ENCODE measurements around the gene GNE. TPM values are rescaled to one million over a fixed set of nuclear protein-coding genes. Genes with fewer than 3 reads are reported as not detected.
"Not testable (repeated sequence)": the region's sequence is repeated elsewhere in the genome, so short reads cannot be mapped to it uniquely, and the experiment has no call there.

The GNE gene
- polyA plus RNA-seq, 1 donor (not counting 4 experiments of a cell fraction or from before 2014, with no cell fraction given) = 10.1 TPM

DNA sequence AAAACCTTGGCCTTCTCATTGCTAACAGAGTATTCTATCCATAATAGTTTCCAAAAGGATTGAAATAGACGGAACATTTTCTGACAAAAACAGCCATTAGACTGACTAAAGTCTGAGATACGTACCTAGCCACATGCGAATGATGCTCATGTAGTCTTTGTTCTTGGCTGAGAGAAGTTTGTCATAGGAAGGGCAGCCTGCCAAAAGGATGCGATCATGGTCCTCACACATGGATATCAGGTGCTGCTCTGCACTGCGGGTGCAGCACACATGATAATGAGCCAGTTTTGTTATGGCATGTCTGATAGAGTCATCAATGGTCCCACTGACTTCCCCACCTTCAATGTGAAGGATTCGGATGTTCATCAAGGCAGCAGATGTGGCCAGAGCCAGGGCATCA is 12.3 kb downstream of the GNE start:
- no peak overlapping the region for H3K4me3 ChIP-seq (ENCODE audit: control insufficient read depth in 2 of 3, extremely low read depth in 1 of 3, insufficient read depth in 2 of 3, low read depth in 1 of 3, low read length in 3 of 3)
- no peak overlapping the region for H3K9ac ChIP-seq (ENCODE audit: control insufficient read depth, extremely low read depth, insufficient read depth, low read length)
- H2AFZ ChIP-seq (ENCODE audit: control insufficient read depth, low read length) = no peak overlapping the region
- peaks cover 5% of the 10 kb centered on the region for H3K79me2 ChIP-seq (ENCODE audit: control insufficient read depth, insufficient read depth, low read length)
- H3K4me1 ChIP-seq (ENCODE audit: control insufficient read depth, extremely low read depth, insufficient read depth, low read length) = no peaks in the 10 kb centered on the region
- no peaks in the 10 kb centered on the region for H3K9me3 ChIP-seq (ENCODE audit: control insufficient read depth, low read depth, low read length)
- no peaks in the 10 kb centered on the region for H4K20me1 ChIP-seq (ENCODE audit: control insufficient read depth, extremely low read depth, insufficient read depth, low read length)
- FAIRE-seq = no peak
- no peaks in the 10 kb centered on the region for H3K27me3 ChIP-seq (ENCODE audit: control insufficient read depth, extremely low read depth, insufficient read depth, low read length)
- H3K4me2 ChIP-seq (ENCODE audit: control insufficient read depth, extremely low read depth, insufficient read depth, low read depth, low read length) = no peak overlapping the region
- H3K36me3 ChIP-seq (ENCODE audit: control insufficient read depth in 2 of 2, extremely low read depth in 1 of 2, insufficient read depth in 2 of 2, low read length in 2 of 2) = peaks cover 7 to 8% of the 10 kb centered on the region in 2 experiments
- no peak for TF ChIP-seq EZH2 (IDR thresholded peaks at IDR 0.05; ENCODE audit: low read length)
- TF ChIP-seq, protein P1, sequence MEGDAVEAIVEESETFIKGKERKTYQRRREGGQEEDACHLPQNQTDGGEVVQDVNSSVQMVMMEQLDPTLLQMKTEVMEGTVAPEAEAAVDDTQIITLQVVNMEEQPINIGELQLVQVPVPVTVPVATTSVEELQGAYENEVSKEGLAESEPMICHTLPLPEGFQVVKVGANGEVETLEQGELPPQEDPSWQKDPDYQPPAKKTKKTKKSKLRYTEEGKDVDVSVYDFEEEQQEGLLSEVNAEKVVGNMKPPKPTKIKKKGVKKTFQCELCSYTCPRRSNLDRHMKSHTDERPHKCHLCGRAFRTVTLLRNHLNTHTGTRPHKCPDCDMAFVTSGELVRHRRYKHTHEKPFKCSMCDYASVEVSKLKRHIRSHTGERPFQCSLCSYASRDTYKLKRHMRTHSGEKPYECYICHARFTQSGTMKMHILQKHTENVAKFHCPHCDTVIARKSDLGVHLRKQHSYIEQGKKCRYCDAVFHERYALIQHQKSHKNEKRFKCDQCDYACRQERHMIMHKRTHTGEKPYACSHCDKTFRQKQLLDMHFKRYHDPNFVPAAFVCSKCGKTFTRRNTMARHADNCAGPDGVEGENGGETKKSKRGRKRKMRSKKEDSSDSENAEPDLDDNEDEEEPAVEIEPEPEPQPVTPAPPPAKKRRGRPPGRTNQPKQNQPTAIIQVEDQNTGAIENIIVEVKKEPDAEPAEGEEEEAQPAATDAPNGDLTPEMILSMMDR (optimal IDR thresholded peaks at IDR 0.05 in 1 of 3, IDR thresholded peaks at IDR 0.05 in 1 of 3, conservative IDR thresholded peaks at IDR 0.05 in 1 of 3; ENCODE audit: extremely low read depth in 1 of 3, insufficient read depth in 2 of 3, low read length in 3 of 3) = no peak
- DNase-seq (ENCODE audit: low read depth, low spot score) = no peak
- no peak overlapping the region for H3K27ac ChIP-seq (ENCODE audit: control insufficient read depth, insufficient read depth, low read length)
- dilution Hi-C loops (cut with MboI; ENCODE audit: extremely low pct_ligation_motif_present, low sequenced_read_pairs) = no loop called here
- no peaks in the 10 kb centered on the region for H3K9me1 ChIP-seq (ENCODE audit: control insufficient read depth, extremely low read depth, insufficient read depth, low read length)

- H3K9me3 ChIP-seq (ENCODE audit: control insufficient read depth, low read depth, low read length); FAIRE-seq; H3K27me3 ChIP-seq (ENCODE audit: control insufficient read depth, extremely low read depth, insufficient read depth, low read length); H3K9ac ChIP-seq (ENCODE audit: control insufficient read depth, extremely low read depth, insufficient read depth, low read length); DNase-seq (ENCODE audit: low read depth, low spot score); H3K79me2 ChIP-seq (ENCODE audit: control insufficient read depth, insufficient read depth, low read length); H3K9me1 ChIP-seq (ENCODE audit: control insufficient read depth, extremely low read depth, insufficient read depth, low read length); H3K36me3 ChIP-seq (ENCODE audit: control insufficient read depth in 2 of 2, extremely low read depth in 1 of 2, insufficient read depth in 2 of 2, low read length in 2 of 2); H3K4me3 ChIP-seq (ENCODE audit: control insufficient read depth in 2 of 3, extremely low read depth in 1 of 3, insufficient read depth in 2 of 3, low read depth in 1 of 3, low read length in 3 of 3); H2AFZ ChIP-seq (ENCODE audit: control insufficient read depth, low read length); H3K27ac ChIP-seq (ENCODE audit: control insufficient read depth, insufficient read depth, low read length); H4K20me1 ChIP-seq (ENCODE audit: control insufficient read depth, extremely low read depth, insufficient read depth, low read length); dilution Hi-C loops (cut with MboI; ENCODE audit: extremely low pct_ligation_motif_present, low sequenced_read_pairs); H3K4me2 ChIP-seq (ENCODE audit: control insufficient read depth, extremely low read depth, insufficient read depth, low read depth, low read length); H3K4me1 ChIP-seq (ENCODE audit: control insufficient read depth, extremely low read depth, insufficient read depth, low read length): not testable (repeated sequence)
Measured at GRCh38 chr9:36239675-36240074, 18.6 kb downstream of the GNE start.

GRCh38 chr9:36239205-36239604 is 19.0 kb downstream of the GNE start:
- dilution Hi-C loops (cut with MboI; ENCODE audit: extremely low pct_ligation_motif_present, low sequenced_read_pairs); H4K20me1 ChIP-seq (ENCODE audit: control insufficient read depth, extremely low read depth, insufficient read depth, low read length); H3K9me1 ChIP-seq (ENCODE audit: control insufficient read depth, extremely low read depth, insufficient read depth, low read length); H3K79me2 ChIP-seq (ENCODE audit: control insufficient read depth, insufficient read depth, low read length); H3K4me3 ChIP-seq (ENCODE audit: control insufficient read depth in 2 of 3, extremely low read depth in 1 of 3, insufficient read depth in 2 of 3, low read depth in 1 of 3, low read length in 3 of 3); H3K9me3 ChIP-seq (ENCODE audit: control insufficient read depth, low read depth, low read length); H3K27me3 ChIP-seq (ENCODE audit: control insufficient read depth, extremely low read depth, insufficient read depth, low read length); H3K4me1 ChIP-seq (ENCODE audit: control insufficient read depth, extremely low read depth, insufficient read depth, low read length); H2AFZ ChIP-seq (ENCODE audit: control insufficient read depth, low read length); H3K4me2 ChIP-seq (ENCODE audit: control insufficient read depth, extremely low read depth, insufficient read depth, low read depth, low read length); H3K27ac ChIP-seq (ENCODE audit: control insufficient read depth, insufficient read depth, low read length); H3K9ac ChIP-seq (ENCODE audit: control insufficient read depth, extremely low read depth, insufficient read depth, low read length); FAIRE-seq; H3K36me3 ChIP-seq (ENCODE audit: control insufficient read depth in 2 of 2, extremely low read depth in 1 of 2, insufficient read depth in 2 of 2, low read length in 2 of 2); DNase-seq (ENCODE audit: low read depth, low spot score): not testable (repeated sequence)
